Effector memory CD8-positive, alpha-beta T cell (primary cell): ENCODE data around the gene EOGT.

Source experiments
- ATAC-seq: fragments of 150-1000 bp; cut with Tn5 transposase; replicated peaks from 2 replicates; pipeline ENCODE4 v1.10.0; 2021; ENCODE audit warnings: mild to moderate bottlenecking, moderate library complexity
- DNase-seq, 3 experiments: peaks; one replicate each; pipeline ENCODE4 v3.0.0; 2021
- H3K27ac Mint-ChIP-seq, 2 donors: one replicate each; pipeline ENCODE4 v1.8.0; 2022; ENCODE audit warnings: mild to moderate bottlenecking in 2 of 2, mixed read lengths in 2 of 2, moderate library complexity in 2 of 2
- H3K27me3 Mint-ChIP-seq, 2 donors: one replicate each; pipeline ENCODE4 v1.8.0; 2022; ENCODE audit warnings: mixed read lengths in 2 of 2
- H3K36me3 Mint-ChIP-seq: one replicate; pipeline ENCODE4 v1.8.0; 2022; ENCODE audit warnings: mild to moderate bottlenecking, moderate library complexity, mixed read lengths; ENCODE audit not compliant: insufficient read depth
- H3K4me1 Mint-ChIP-seq, 2 donors: one replicate each; pipeline ENCODE4 v1.8.0; 2022; ENCODE audit warnings: low read depth in 2 of 2, mixed read lengths in 2 of 2
- H3K4me3 Mint-ChIP-seq, 2 donors: one replicate each; pipeline ENCODE4 v1.8.0; 2022; ENCODE audit warnings: mild to moderate bottlenecking in 2 of 2, mixed read lengths in 2 of 2, moderate library complexity in 2 of 2
- H3K9me3 Mint-ChIP-seq, 2 donors: one replicate each; pipeline ENCODE4 v1.8.0; 2022; ENCODE audit warnings: mixed read lengths in 2 of 2
- total RNA-seq, 9 experiments: gene quantifications; one replicate each; lab custom pipeline; 2026; lab: John Stamatoyannopoulos, UW

The EOGT gene
- total RNA-seq = 28.2 to 40.3 (median 36.1) reads per million in 9 experiments

- H3K9me3 Mint-ChIP-seq = no peaks in the 10 kb centered on the region
- peaks cover 12% of the 10 kb centered on the region for H3K36me3 Mint-ChIP-seq
- peak; percentile 79 for ATAC-seq
- peak within 1 kb of the TSS; percentile 70 to 91 for H3K27ac Mint-ChIP-seq
- H3K4me1 Mint-ChIP-seq = peaks cover 11 to 48% of the 10 kb centered on the region in 2 donors
- DNase-seq = peak; percentile 70 to 77 (median 74)
- no peaks in the 10 kb centered on the region for H3K27me3 Mint-ChIP-seq
- peak within 1 kb of the TSS; percentile 80 to 81 for H3K4me3 Mint-ChIP-seq
These were observed at the start of gene EOGT for GRCh38 chr3:69013253-69014021. EOGT (minus strand) TSS chr3:69013684; CDS start chr3:69009846, 3,838 bp downstream.

DNA sequence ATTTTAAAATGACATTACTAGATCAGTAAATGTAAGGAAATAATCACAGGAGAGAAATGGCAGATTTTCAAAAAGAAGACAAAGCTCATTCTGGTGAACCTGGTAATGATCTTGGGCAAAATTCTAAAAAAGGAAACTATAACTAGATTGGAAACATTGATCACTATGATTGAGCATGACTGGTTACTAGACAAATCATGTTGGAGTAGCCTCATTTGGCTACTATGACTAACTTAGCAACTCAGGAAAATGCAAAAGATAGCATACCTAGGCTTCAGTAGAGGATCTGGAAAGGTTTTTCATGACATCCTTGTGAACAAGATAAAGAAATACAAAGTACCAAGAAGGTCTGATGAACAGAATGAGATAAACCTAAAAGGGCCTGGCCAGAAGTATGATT is 46.2 kb upstream of the EOGT start:
- Mint-ChIP-seq H3K27ac (peak overlapping the region; percentile 86 to 88), H3K36me3 (peaks cover 69% of the 10 kb centered on the region), H3K4me3 (no peak overlapping the region), H3K9me3 (no peaks in the 10 kb centered on the region), H3K27me3 (no peaks in the 10 kb centered on the region), H3K4me1 (peaks cover 23 to 34% of the 10 kb centered on the region in 2 donors)
- DNase-seq (no peak), ATAC-seq (no peak)

- ATAC-seq = peak; percentile 17
- Mint-ChIP-seq H3K36me3 (peaks cover 68% of the 10 kb centered on the region), H3K27ac (peak overlapping the region; percentile 86 to 88), H3K9me3 (no peaks in the 10 kb centered on the region), H3K4me3 (peak overlapping the region; percentile 35 to 44), H3K4me1 (peaks cover 17 to 28% of the 10 kb centered on the region in 2 donors), H3K27me3 (no peaks in the 10 kb centered on the region)
- DNase-seq = no peak
These were observed 45.4 kb upstream of the EOGT start for GRCh38 chr3:69058947-69059224.

DNA sequence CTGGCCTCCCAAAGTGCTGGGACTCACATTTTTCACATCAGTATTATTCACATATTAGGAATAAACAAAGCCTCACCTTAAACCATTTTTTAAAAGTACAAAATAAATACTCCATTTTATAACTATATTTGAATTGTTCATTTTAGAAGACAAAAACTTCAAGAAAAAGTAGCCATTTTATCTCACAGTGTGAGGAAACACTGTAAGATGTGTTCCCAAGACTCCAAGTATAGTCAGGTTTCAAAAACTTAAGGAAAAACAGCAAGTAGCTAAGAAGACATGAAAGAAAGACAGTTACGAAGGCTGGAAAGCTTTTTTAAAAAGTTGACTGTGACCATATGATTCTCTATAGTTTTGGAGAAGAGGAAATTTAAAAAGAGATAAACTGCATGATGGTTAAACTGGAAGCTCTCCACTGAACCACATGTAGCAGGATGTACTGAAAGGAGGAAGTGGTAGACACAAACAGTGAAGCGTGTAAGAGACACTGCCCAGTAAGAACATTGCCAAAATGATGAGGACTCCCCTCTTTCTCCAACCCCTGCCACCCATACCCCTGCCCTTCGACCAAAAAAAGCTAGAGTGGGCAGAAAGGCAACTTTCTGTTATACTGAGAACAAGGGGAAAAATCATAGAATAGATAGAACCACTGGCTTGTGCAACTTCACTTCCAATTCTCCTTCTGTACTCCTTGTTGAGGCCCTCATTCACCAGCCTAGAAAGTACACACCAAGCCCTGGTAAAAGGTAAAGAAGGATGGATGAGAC is 44.9 kb upstream of the EOGT start:
- peaks cover 14 to 22% of the 10 kb centered on the region in 2 donors for H3K4me1 Mint-ChIP-seq
- peaks cover 66% of the 10 kb centered on the region for H3K36me3 Mint-ChIP-seq
- ATAC-seq (peak; percentile 98), DNase-seq (no peak)
- peak overlapping the region; percentile 86 to 88 for H3K27ac Mint-ChIP-seq
- H3K27me3 Mint-ChIP-seq = no peaks in the 10 kb centered on the region
- no peaks in the 10 kb centered on the region for H3K9me3 Mint-ChIP-seq
- H3K4me3 Mint-ChIP-seq = peak overlapping the region; percentile 35 to 44

- peaks cover 67% of the 10 kb centered on the region for H3K36me3 Mint-ChIP-seq
- DNase-seq = no peak
- peak overlapping the region; percentile 99 to 100 for H3K27ac Mint-ChIP-seq
- H3K27me3 Mint-ChIP-seq = no peaks in the 10 kb centered on the region
- no peak for ATAC-seq
- H3K9me3 Mint-ChIP-seq = no peaks in the 10 kb centered on the region
- peaks cover 30 to 37% of the 10 kb centered on the region in 2 donors for H3K4me1 Mint-ChIP-seq
- H3K4me3 Mint-ChIP-seq = peak overlapping the region; percentile 98 to 100
These were observed 39.0 kb upstream of the EOGT start for GRCh38 chr3:69052472-69052898.

GRCh38 chr3:69051756-69052471 is 38.4 kb upstream of the EOGT start, which contains the start of gene TMF1:
TMF1 (minus strand) TSS chr3:69052333; CDS start chr3:69052086, 247 bp downstream.
- peak; percentile 90 for ATAC-seq
- peak within 1 kb of the TSS; percentile 98 to 100 for H3K4me3 Mint-ChIP-seq
- DNase-seq = peak; percentile 96 to 98 (median 96)
- peaks cover 72% of the 10 kb centered on the region for H3K36me3 Mint-ChIP-seq
- peak within 1 kb of the TSS; percentile 99 to 100 for H3K27ac Mint-ChIP-seq
- no peaks in the 10 kb centered on the region for H3K9me3 Mint-ChIP-seq
- H3K4me1 Mint-ChIP-seq = peaks cover 34 to 41% of the 10 kb centered on the region in 2 donors
- H3K27me3 Mint-ChIP-seq = no peaks in the 10 kb centered on the region

DNA sequence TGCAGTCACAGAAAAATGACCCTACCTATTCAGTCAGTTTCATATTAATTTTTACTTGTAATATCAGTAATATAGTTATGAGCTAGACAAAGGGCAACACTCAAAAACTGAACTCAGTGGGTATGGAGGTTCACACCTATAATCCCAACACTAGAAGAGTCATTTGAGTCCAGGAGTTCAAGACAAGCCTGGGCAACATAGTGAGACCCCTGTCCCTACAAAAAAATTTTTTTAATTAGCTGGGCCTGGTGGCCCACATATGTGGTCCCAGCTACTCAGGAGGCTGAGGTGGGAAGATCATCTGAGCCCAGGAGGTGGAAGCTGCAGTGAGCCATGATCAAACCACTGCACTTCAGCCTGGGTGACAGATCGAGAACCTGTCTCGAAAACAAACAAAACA is 35.5 kb upstream of the EOGT start:
- no peak for ATAC-seq
- peak overlapping the region; percentile 12 to 52 for H3K27ac Mint-ChIP-seq

DNA sequence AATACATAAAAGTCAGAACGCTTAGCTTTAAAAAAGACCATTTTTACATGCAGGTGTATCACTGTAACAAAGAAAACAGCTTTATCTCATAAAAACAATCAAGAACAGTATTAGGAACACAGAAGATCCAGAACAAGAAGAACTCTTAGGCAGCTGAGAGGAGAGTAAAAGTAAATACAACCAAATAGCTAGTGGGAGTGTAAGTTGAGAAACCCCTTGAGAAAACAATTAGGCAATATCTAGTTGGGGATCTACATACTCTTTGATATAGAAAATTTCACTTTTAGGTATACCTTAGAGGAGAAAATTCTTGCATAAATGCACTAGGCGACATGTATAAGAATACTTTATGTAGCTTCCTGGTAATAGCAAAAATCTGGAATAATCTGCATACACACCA is 31.1 kb upstream of the EOGT start:
- ATAC-seq (no peak), DNase-seq (no peak)
- Mint-ChIP-seq H3K36me3 (peaks cover 80% of the 10 kb centered on the region), H3K27ac (peak overlapping the region; percentile 38 to 44), H3K4me1 (peaks cover 15 to 27% of the 10 kb centered on the region in 2 donors), H3K27me3 (no peaks in the 10 kb centered on the region), H3K9me3 (no peaks in the 10 kb centered on the region), H3K4me3 (no peak overlapping the region)

More for the DNA sequence above, 35.5 kb upstream of the EOGT start:
- DNase-seq = no peak
- Mint-ChIP-seq H3K27me3 (no peaks in the 10 kb centered on the region), H3K4me1 (peaks cover 34 to 47% of the 10 kb centered on the region in 2 donors), H3K4me3 (peak overlapping the region; percentile 98 to 100), H3K9me3 (no peaks in the 10 kb centered on the region), H3K36me3 (peaks cover 66% of the 10 kb centered on the region)

GRCh38 chr3:69033470-69033869 is 20.0 kb upstream of the EOGT start:
- no peak for ATAC-seq
- Mint-ChIP-seq H3K4me1 (peaks cover 0 to 10% of the 10 kb centered on the region in 2 donors), H3K27ac (no peak overlapping the region), H3K27me3 (no peaks in the 10 kb centered on the region), H3K9me3 (no peaks in the 10 kb centered on the region), H3K36me3 (peaks cover 85% of the 10 kb centered on the region), H3K4me3 (no peak overlapping the region)
- DNase-seq = no peak

GRCh38 chr3:69032737-69033136 is 19.3 kb upstream of the EOGT start:
- Mint-ChIP-seq H3K27ac (no peak overlapping the region), H3K9me3 (no peaks in the 10 kb centered on the region), H3K4me1 (peaks cover 0 to 10% of the 10 kb centered on the region in 2 donors), H3K27me3 (no peaks in the 10 kb centered on the region), H3K4me3 (no peak overlapping the region), H3K36me3 (peaks cover 85% of the 10 kb centered on the region)
- no peak for ATAC-seq
- no peak for DNase-seq

DNA sequence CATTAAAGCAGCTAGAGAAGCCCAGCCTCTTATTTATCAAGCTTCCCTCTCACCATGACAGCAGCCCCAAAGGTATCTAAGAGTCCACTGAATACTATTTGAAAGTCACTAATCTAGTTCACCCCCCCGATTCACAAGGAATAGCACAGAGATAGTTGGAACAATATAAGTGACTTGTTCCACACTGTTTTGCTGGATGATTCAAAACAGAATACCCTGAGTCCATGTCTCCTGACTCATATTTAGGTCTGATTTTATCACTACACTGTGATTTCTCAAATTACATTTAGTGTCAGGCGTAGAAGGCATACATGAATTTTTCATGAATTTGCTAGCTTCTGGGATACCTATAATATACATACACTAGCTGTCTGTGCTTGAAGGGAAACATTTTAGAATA is 18.7 kb upstream of the EOGT start:
- Mint-ChIP-seq H3K27ac (no peak overlapping the region), H3K4me1 (peaks cover 0 to 10% of the 10 kb centered on the region in 2 donors), H3K9me3 (no peaks in the 10 kb centered on the region), H3K4me3 (no peak overlapping the region), H3K36me3 (peaks cover 84% of the 10 kb centered on the region), H3K27me3 (no peaks in the 10 kb centered on the region)
- no peak for DNase-seq
- ATAC-seq = no peak

DNA sequence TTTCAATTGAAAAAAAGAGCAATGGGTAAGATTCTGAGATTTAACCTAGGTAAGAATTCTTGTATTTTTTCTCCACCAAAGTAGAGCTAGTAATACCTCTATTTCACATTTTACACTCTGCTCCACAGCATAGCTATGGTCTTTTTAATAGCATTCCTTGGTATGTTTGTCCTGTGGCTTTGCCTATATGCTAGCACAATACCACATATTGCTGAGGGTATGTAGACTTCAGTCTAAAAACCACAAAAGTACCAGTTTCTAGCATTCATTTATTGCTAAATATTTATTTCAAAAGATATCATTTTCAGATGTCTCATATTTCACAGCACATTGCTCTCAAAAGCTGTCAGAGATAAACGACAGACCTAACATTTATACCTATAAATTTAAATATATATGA is 18.2 kb upstream of the EOGT start:
- no peak for ATAC-seq
- no peaks in the 10 kb centered on the region for H3K27me3 Mint-ChIP-seq
- peaks cover 83% of the 10 kb centered on the region for H3K36me3 Mint-ChIP-seq
- H3K27ac Mint-ChIP-seq = no peak overlapping the region
- peaks cover 0 to 10% of the 10 kb centered on the region in 2 donors for H3K4me1 Mint-ChIP-seq
- no peak for DNase-seq
- no peak overlapping the region for H3K4me3 Mint-ChIP-seq
- no peaks in the 10 kb centered on the region for H3K9me3 Mint-ChIP-seq

GRCh38 chr3:69020857-69021256 is 7.4 kb upstream of the EOGT start:
- Mint-ChIP-seq H3K9me3 (no peaks in the 10 kb centered on the region), H3K27ac (no peak overlapping the region), H3K36me3 (peaks cover 62% of the 10 kb centered on the region), H3K4me1 (no peaks in the 10 kb centered on the region), H3K4me3 (no peak overlapping the region), H3K27me3 (no peaks in the 10 kb centered on the region)
- DNase-seq (no peak), ATAC-seq (no peak)
